K562 (cell line): ENCODE data around the gene SLC25A21.

Experiments
- ARNT ChIP-seq, 2 experiments: fragments of 450-650 bp; IDR thresholded peaks; 2 replicates each; pipeline ENCODE4 v1.6.1; 2016; ENCODE audit warnings: mild to moderate bottlenecking in 1 of 2
- CBFA2T3 ChIP-seq: fragments of 450-650 bp; IDR thresholded peaks from 2 replicates; pipeline ENCODE4 v1.6.1; 2017
- NFE2 ChIP-seq: IDR thresholded peaks from 2 replicates; pipeline ENCODE4 v1.6.1; 2014; ENCODE audit warnings: antibody characterized with exemption, low read depth

GRCh38 chr14:36845356-36846012, 326.9 kb downstream of the SLC25A21 start:
- TF ChIP-seq ARNT (IDR thresholded peaks at IDR 0.05) (no peak), CBFA2T3 (no peak), NFE2 (no peak)
